Transverse colon (tissue), 3 donors: ENCODE data around the gene KRT3.

Experiments used
- POLR2A ChIP-seq: fragments of 450-650 bp; IDR thresholded peaks from one replicate; pipeline ENCODE4 v1.6.1; 2016; ENCODE audit warnings: antibody characterized with exemption, mild to moderate bottlenecking, moderate library complexity
- TF ChIP-seq, protein P1 (sequence below), 5 experiments: fragments of 200-600 bp in 3 of 5; fragments of 450-650 bp in 2 of 5; sonication (generic) in 3 of 5; IDR thresholded peaks; 1 replicate in 2 of 5; 2 replicates in 3 of 5; pipeline ENCODE4 v1.5.1; 2016 to 2017; ENCODE audit warnings: antibody characterized with exemption in 5 of 5, inconsistent platforms in 3 of 5, mild to moderate bottlenecking in 2 of 5, moderate library complexity in 1 of 5

DNA sequence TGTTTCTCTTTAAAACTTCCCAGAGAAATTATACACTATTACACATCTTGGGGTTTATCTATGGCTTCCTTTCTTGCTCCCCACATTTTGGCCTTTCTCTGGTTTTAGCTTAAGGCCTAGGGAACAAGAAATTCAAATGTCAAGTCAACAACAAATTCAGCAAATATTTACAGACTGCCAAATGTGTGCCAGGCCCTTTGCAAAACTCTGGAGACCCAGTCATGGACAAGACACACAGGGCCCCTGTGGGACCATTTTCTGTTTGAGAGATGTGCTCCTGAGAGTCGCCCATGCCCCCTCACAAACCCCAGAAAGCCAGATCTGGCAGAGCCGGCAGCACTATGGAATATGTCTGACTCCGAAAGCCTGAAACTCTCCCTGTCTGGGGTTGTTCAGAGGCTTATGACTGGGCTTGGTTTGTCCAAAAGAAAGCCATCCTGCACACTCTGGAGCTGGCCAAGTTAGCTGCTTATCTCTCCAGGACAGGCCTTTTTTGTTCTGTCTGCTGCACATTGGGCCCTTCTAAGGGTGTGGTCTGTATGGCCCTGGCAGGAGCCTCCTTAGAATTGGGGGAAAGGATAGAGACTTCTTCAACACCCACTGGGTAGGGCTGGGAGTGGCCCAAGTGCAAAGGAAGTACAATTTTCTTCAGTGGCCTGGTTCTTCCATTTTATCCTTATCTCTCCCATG is 1.1 kb upstream of the KRT3 start:
- TF ChIP-seq, protein P1, sequence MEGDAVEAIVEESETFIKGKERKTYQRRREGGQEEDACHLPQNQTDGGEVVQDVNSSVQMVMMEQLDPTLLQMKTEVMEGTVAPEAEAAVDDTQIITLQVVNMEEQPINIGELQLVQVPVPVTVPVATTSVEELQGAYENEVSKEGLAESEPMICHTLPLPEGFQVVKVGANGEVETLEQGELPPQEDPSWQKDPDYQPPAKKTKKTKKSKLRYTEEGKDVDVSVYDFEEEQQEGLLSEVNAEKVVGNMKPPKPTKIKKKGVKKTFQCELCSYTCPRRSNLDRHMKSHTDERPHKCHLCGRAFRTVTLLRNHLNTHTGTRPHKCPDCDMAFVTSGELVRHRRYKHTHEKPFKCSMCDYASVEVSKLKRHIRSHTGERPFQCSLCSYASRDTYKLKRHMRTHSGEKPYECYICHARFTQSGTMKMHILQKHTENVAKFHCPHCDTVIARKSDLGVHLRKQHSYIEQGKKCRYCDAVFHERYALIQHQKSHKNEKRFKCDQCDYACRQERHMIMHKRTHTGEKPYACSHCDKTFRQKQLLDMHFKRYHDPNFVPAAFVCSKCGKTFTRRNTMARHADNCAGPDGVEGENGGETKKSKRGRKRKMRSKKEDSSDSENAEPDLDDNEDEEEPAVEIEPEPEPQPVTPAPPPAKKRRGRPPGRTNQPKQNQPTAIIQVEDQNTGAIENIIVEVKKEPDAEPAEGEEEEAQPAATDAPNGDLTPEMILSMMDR (IDR thresholded peaks at IDR 0.05), result no peak
- TF ChIP-seq POLR2A, result no peak
